AG04450 (cell line): ENCODE data around the gene RHBDF2. TPM values are rescaled to one million over a fixed set of nuclear protein-coding genes. Genes with fewer than 3 reads are reported as not detected.

Source experiments
- CTCF ChIA-PET: fragments of 300-600, 350-600 bp; formaldehyde crosslinking; extraction: SDS; loops from one replicate; lab custom pipeline; 2022; ENCODE audit warnings: antibody characterized with exemption, inconsistent platforms; lab: Charles Lee
- POLR2A ChIA-PET: fragments of 350-600 bp; formaldehyde crosslinking; extraction: SDS; loops from one replicate; lab custom pipeline; 2021; ENCODE audit warnings: antibody characterized with exemption, inconsistent platforms; lab: Yijun Ruan, JAX
- DNase-seq: peaks from one replicate; pipeline ENCODE4 v3.0.0-alpha.2; 2011; ENCODE audit warnings: low read depth, low spot score
- H3K27ac ChIP-seq: one replicate; pipeline ENCODE4 v1.5.1; 2012; ENCODE audit warnings: low read depth, low read length, control low read depth
- H3K27me3 ChIP-seq: one replicate; pipeline ENCODE4 v1.6.0; 2012; ENCODE audit warnings: low read length; ENCODE audit not compliant: control insufficient read depth, insufficient read depth
- H3K4me3 ChIP-seq: 2 replicates; pipeline ENCODE4 v1.5.1; 2011; ENCODE audit warnings: mild to moderate bottlenecking, low read depth, low read length, control low read depth
- H3K9me3 ChIP-seq: 2 replicates; pipeline ENCODE4 v1.5.1; 2012; ENCODE audit warnings: low read length; ENCODE audit not compliant: control insufficient read depth, insufficient read depth
- polyA plus RNA-seq: library from polyadenylated mRNA; depleted of rRNA; stranded (reverse); fragments of >200 nt; gene quantifications from 2 replicates; pipeline ENCODE4 v1.2.3, GENCODE V29; 2011
- TF ChIP-seq, protein P1 (sequence below): IDR thresholded peaks from 2 replicates; pipeline ENCODE4 v1.5.1; 2011; ENCODE audit warnings: low read depth, low read length, control low read depth, inconsistent platforms

Gene RHBDF2
- polyA plus RNA-seq, 1 experiment, result 5.4 TPM

GRCh38 chr17:76538941-76539570, 37.8 kb upstream of the RHBDF2 start:
- DNase-seq, result no peak

DNA sequence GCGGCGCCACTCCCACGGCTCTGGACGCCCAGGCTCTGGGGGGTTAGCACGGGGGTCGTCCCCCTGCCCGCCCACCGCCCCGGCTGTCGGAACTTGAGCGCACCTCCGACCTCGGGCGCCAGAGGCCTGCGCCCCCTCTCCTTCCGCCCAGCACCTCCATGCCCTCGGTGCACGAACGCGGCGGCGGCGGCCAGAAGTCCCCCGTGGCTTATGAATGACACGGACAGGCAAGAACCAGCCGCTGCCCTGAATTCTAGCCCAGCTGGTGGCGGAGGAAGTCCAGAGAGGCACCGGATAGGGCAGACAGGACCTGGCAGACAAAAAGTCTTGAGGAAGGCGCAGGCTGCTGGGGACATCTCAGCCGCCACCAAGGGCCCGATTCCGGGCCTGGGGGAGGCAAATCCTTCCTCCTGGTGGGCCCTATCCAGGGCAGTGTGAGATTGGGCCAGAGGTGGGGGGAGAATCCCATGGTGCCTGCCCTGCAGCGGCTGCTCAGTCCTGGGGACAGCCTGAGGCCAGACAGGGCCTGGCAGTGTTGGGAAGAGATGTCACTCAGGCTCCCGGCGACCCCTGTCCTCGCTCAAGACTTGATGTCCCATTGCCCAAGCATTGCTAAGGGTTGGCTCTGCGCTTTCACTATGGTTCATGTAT, 37.2 kb upstream of the RHBDF2 start:
- H3K4me3 ChIP-seq, result peak overlapping the region; percentile 57; the same call in 1 of the 2 replicates

More at GRCh38 chr17:76538941-76539570, 37.8 kb upstream of the RHBDF2 start:
- peaks cover 14% of the 10 kb centered on the region for H3K27me3 ChIP-seq
- no peaks in the 10 kb centered on the region for H3K9me3 ChIP-seq
- POLR2A ChIA-PET, result interaction anchor here (0.8 kb wide), 1 partner anchor 178 kb away, joined by 3 read pairs; no protein-coding TSS in a partner anchor
- CTCF ChIA-PET, result interaction anchor here (1.5 to 2.0 kb wide), 3 partner anchors 10 to 16 kb away, joined by 5 to 7 read pairs (median 7); no protein-coding TSS in a partner anchor
- no peak overlapping the region for H3K4me3 ChIP-seq
- TF ChIP-seq, protein P1, sequence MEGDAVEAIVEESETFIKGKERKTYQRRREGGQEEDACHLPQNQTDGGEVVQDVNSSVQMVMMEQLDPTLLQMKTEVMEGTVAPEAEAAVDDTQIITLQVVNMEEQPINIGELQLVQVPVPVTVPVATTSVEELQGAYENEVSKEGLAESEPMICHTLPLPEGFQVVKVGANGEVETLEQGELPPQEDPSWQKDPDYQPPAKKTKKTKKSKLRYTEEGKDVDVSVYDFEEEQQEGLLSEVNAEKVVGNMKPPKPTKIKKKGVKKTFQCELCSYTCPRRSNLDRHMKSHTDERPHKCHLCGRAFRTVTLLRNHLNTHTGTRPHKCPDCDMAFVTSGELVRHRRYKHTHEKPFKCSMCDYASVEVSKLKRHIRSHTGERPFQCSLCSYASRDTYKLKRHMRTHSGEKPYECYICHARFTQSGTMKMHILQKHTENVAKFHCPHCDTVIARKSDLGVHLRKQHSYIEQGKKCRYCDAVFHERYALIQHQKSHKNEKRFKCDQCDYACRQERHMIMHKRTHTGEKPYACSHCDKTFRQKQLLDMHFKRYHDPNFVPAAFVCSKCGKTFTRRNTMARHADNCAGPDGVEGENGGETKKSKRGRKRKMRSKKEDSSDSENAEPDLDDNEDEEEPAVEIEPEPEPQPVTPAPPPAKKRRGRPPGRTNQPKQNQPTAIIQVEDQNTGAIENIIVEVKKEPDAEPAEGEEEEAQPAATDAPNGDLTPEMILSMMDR, result no peak
- H3K27ac ChIP-seq, result no peak overlapping the region

GRCh38 chr17:76537578-76538280, 36.5 kb upstream of the RHBDF2 start, which contains the start of gene CYGB:
Gene CYGB, minus strand, starts transcription at chr17:76537709. Its CDS starts 167 bp downstream, at chr17:76537542.
- CTCF ChIA-PET, result no interaction called here
- Histone ChIP-seq H3K4me3 (peak within 1 kb of the TSS; percentile 57), H3K27ac (no peak within 1 kb of the TSS), H3K27me3 (peaks cover 14% of the 10 kb centered on the region), H3K9me3 (no peaks in the 10 kb centered on the region)
- POLR2A ChIA-PET, result interaction anchor here (1.0 to 1.7 kb wide), 2 partner anchors 9 to 19 kb away, joined by 4 to 6 read pairs; no protein-coding TSS in a partner anchor
- TF ChIP-seq, protein P1, result no peak
- DNase-seq, result no peak

More for the DNA sequence above, 37.2 kb upstream of the RHBDF2 start:
- H3K27me3 ChIP-seq, result peaks cover 14% of the 10 kb centered on the region
- H3K9me3 ChIP-seq, result no peaks in the 10 kb centered on the region
- POLR2A ChIA-PET, result interaction anchor here (1.7 kb wide), 1 partner anchor 19 kb away, joined by 4 read pairs; no protein-coding TSS in a partner anchor
- TF ChIP-seq, protein P1, result no peak
- no peak overlapping the region for H3K27ac ChIP-seq
- no peak for DNase-seq
- CTCF ChIA-PET, result no interaction called here

DNA sequence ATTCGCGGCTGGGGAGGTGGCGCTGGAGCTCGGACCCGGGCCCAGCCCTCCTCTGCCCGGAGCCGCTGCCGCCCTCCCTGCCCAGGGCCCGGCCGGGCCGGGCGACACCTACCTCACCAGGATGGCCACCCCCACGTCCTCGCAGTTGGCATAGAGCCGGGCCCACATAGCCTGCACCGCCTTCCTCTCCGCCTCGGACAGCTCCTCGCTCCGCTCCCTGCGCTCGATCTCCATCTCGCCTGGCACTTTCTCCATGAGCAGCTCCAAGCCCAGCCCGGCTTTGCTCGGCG, 36.0 kb upstream of the RHBDF2 start:
- TF ChIP-seq, protein P1, result no peak
- peaks cover 14% of the 10 kb centered on the region for H3K27me3 ChIP-seq
- no peak overlapping the region for H3K27ac ChIP-seq
- no peak for DNase-seq
- peak overlapping the region; percentile 57 for H3K4me3 ChIP-seq
- ChIA-PET CTCF (interaction anchor here (1.5 kb wide), 1 partner anchor 14 kb away, joined by 9 read pairs; no protein-coding TSS in a partner anchor), POLR2A (interaction anchor here (1.0 to 1.7 kb wide), 2 partner anchors 9 to 20 kb away, joined by 4 to 6 read pairs; no protein-coding TSS in a partner anchor)
- no peaks in the 10 kb centered on the region for H3K9me3 ChIP-seq
